GM13976 (cell line): Measurements from ENCODE around the gene KIR2DL3.
"Not testable (repeated sequence)": the region's sequence is repeated elsewhere in the genome, so short reads cannot be mapped to it uniquely, and the experiment has no call there.

Experiments
- DNase-seq: peaks from one replicate; pipeline ENCODE4 v3.0.0; 2012; ENCODE audit warnings: low spot score
- CTCF ChIP-seq: IDR thresholded peaks from 2 replicates; pipeline ENCODE4 v1.5.1; 2012; ENCODE audit warnings: borderline replicate concordance, mild to moderate bottlenecking; ENCODE audit not compliant: insufficient read depth; ENCODE audit errors: extremely low read depth, missing control alignments, control extremely low read depth
- in situ Hi-C: fragments of 300-500 bp; cut with MboI; formaldehyde crosslinking; loops from one replicate; pipeline ENCODE4 v1.12.0; 2022; ENCODE audit warnings: low sequenced_read_pairs, mixed read lengths, inconsistent platforms; ENCODE audit not compliant: unreplicated experiment

Gene KIR2DL3

GRCh38 chr19:54727562-54727961, 10.8 kb upstream of the KIR2DL3 start:
- in situ Hi-C loops: no loop called here

GRCh38 chr19:54728167-54728566, 10.1 kb upstream of the KIR2DL3 start:
- no peak for TF ChIP-seq CTCF
- no peak for DNase-seq
- in situ Hi-C loops: no loop called here

More at GRCh38 chr19:54727562-54727961, 10.8 kb upstream of the KIR2DL3 start:
- no peak for DNase-seq
- TF ChIP-seq CTCF: no peak

GRCh38 chr19:54729416-54730188, 8.7 kb upstream of the KIR2DL3 start:
- TF ChIP-seq CTCF: no peak
- in situ Hi-C loops: no loop called here
- no peak for DNase-seq

GRCh38 chr19:54731191-54731590, 7.1 kb upstream of the KIR2DL3 start:
- TF ChIP-seq CTCF: no peak
- DNase-seq: no peak
- in situ Hi-C loops: no loop called here

- DNase-seq: no peak
- no peak for TF ChIP-seq CTCF
- in situ Hi-C loops: no loop called here
Measured at GRCh38 chr19:54738715-54739114, 402 bp downstream of the KIR2DL3 start.

- no peak for TF ChIP-seq CTCF
- in situ Hi-C loops: no loop called here
- DNase-seq: no peak
Measured at GRCh38 chr19:54739587-54740497, 1.5 kb downstream of the KIR2DL3 start.

- DNase-seq, in situ Hi-C loops: not testable (repeated sequence)
Measured at GRCh38 chr19:54741950-54742349, 3.6 kb downstream of the KIR2DL3 start.

- in situ Hi-C loops: not testable (repeated sequence)
Measured at GRCh38 chr19:54744080-54744479, 5.8 kb downstream of the KIR2DL3 start.

GRCh38 chr19:54747614-54748322, 9.5 kb downstream of the KIR2DL3 start:
- not testable (repeated sequence) for DNase-seq

More at GRCh38 chr19:54744080-54744479, 5.8 kb downstream of the KIR2DL3 start:
- DNase-seq: not testable (repeated sequence)

More at GRCh38 chr19:54747614-54748322, 9.5 kb downstream of the KIR2DL3 start:
- in situ Hi-C loops: not testable (repeated sequence)
